COLO829 (cell line): ENCODE data around the gene MAD2L2.

Experiments
- DNase-seq: peaks from one replicate; pipeline ENCODE4 v3.0.0; 2012; ENCODE audit warnings: low spot score

The MAD2L2 gene

GRCh38 chr1:11681071-11681771 lies at the start of gene MAD2L2:
TSS of gene MAD2L2 (minus strand) at chr1:11681148. CDS start at chr1:11680601, 547 bp downstream.
- peak; percentile 79 for DNase-seq

- DNase-seq, result no peak
Observed at GRCh38 chr1:11730429-11730891, 49.5 kb upstream of the MAD2L2 start.

GRCh38 chr1:11729498-11730428 lies 48.8 kb upstream of the MAD2L2 start:
- no peak for DNase-seq

GRCh38 chr1:11729155-11729497 lies 48.2 kb upstream of the MAD2L2 start:
- DNase-seq, result no peak

GRCh38 chr1:11728126-11728806 lies 47.3 kb upstream of the MAD2L2 start:
- no peak for DNase-seq

GRCh38 chr1:11727119-11727518 lies 46.2 kb upstream of the MAD2L2 start:
- DNase-seq, result no peak

- no peak for DNase-seq
Observed at GRCh38 chr1:11725616-11726015, 44.7 kb upstream of the MAD2L2 start.

- DNase-seq, result no peak
Observed at GRCh38 chr1:11722538-11722937, 41.6 kb upstream of the MAD2L2 start.

- DNase-seq, result no peak
Observed at GRCh38 chr1:11721311-11721710, 40.4 kb upstream of the MAD2L2 start.

GRCh38 chr1:11720525-11720924 lies 39.6 kb upstream of the MAD2L2 start:
- no peak for DNase-seq

GRCh38 chr1:11720033-11720376 lies 39.1 kb upstream of the MAD2L2 start:
- no peak for DNase-seq

- no peak for DNase-seq
Observed at GRCh38 chr1:11719313-11720032, 38.5 kb upstream of the MAD2L2 start.

- no peak for DNase-seq
Observed at GRCh38 chr1:11714831-11715575, 34.1 kb upstream of the MAD2L2 start.

GRCh38 chr1:11713095-11713494 lies 32.1 kb upstream of the MAD2L2 start:
- no peak for DNase-seq

- DNase-seq, result no peak
Observed at GRCh38 chr1:11712285-11712684, 31.3 kb upstream of the MAD2L2 start.

- no peak for DNase-seq
Observed at GRCh38 chr1:11711490-11711889, 30.5 kb upstream of the MAD2L2 start.

- DNase-seq, result peak; percentile 28
Observed at GRCh38 chr1:11708554-11709350, 27.8 kb upstream of the MAD2L2 start.

GRCh38 chr1:11707621-11708276 lies 26.8 kb upstream of the MAD2L2 start:
- no peak for DNase-seq

GRCh38 chr1:11706292-11706691 lies 25.3 kb upstream of the MAD2L2 start:
- no peak for DNase-seq

- no peak for DNase-seq
Observed at GRCh38 chr1:11705596-11705995, 24.6 kb upstream of the MAD2L2 start.
